NCI-H524 treated with DMSO at 0.1 percent for 48 hours (cell line): ENCODE results near the gene POLR2F.
"Not testable (repeated sequence)": the region's sequence is repeated elsewhere in the genome, so short reads cannot be mapped to it uniquely, and the experiment has no call there.

Experiments
- DNase-seq: peaks from one replicate; lab custom pipeline; 2025; lab: John Stamatoyannopoulos, UW

POLR2F gene

DNA sequence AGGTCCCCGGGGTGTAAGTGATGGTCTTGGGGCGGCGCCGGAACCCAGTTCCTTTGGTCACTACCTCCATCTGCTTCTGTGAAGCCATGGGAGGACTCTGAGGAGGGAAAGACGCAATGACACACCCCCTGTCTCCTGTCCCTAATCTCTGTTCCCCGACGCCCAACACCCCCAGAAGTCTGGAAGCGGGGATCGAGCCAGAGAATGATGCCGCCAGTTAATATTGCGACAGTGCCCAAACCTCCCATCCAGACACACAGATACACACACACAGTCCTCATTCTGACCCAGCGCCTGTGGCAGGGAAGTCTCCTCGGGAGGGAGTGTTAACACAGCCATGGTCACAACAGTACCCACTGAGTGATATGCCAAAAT is 450 bp upstream of the POLR2F start:
- no peak for DNase-seq

DNA sequence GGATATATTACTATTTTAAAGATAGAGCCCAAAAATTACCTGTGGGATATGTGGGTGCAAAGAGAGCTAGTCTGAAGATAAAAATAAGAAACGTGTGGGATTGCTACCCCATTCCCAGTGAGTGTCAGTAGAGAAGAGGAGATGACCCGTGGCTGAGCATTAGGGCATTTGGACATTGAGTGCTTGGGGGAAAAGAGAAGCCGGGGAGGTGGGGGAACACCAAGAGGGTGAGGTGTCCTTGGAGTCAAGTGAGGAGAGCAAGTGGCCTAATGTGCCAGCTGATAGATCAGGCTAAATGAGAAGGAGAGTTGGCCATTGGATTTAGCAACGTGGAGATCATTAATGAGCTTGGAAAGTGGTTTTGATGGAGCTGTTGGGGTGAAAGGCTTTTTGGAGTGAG is 1.2 kb downstream of the POLR2F start:
- DNase-seq: no peak

DNA sequence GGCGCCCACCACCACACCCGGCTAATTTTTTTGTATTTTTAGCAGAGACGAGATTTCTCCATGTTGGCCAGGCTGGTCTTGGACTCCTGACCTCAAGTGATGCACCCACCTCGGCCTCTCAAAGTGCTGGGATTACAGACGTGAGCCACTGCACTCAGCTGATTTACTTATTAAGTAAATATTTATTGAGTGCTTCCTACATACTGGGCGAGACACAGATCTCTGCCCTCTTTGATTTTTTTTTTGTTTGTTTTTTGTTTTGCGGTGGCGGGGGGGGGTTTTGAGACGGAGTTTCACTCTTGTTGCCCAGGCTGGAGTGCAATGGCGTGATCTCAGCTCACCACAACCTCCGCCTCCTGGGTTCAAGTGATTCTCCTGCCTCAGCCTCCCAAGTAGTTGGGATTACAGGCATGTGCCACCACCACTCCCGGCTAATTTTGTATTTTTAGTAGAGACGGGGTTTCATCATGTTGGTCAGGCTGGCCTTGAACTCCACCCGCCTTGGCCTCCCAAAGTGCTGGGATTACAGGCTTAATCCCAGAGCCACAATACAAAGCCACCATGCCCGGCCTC is 2.4 kb downstream of the POLR2F start:
- not testable (repeated sequence) for DNase-seq

DNA sequence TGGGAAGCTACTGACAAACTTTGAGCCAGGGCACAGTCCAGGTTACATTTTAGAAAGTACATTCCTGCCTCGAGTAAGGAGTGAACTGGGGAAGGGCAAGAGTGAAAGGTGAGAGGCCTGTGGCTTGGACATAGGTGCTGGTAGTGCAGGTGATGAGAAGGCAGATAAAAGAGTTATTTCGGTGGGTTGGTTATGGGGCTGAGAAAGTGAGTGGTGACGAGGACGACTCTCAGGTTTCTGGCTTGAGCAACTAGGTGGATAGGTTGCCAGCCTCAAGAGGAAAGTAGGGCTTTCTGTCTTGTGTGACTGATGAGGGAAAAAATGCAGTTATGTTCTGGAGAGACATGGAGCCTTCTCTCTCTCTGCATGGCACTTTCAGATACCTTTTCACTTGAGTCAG is 3.7 kb downstream of the POLR2F start:
- DNase-seq: no peak

- no peak for DNase-seq
These were observed 5.8 kb downstream of the POLR2F start for GRCh38 chr22:37959231-37959825.

DNA sequence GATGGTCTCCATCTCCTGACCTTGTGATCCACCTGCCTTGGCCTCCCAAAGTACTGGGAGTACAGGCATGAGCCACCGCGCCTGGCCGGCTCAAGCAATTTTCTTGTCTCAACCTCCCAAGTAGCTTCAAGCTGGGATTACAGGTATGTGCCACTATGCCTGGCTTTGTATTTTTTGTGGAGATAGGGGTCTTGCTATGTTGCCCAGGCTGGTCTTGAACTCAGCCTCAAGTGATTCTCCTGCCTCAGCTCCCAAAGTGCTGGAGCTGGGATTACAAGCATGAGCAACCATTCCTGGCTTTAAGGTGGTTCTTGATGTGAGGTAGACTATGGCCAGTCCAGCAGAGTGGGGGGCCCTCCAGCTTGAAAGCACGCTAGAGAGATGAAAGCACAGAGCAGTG is 7.6 kb downstream of the POLR2F start:
- no peak for DNase-seq

- DNase-seq: no peak
These were observed 12.6 kb downstream of the POLR2F start for GRCh38 chr22:37965940-37966664.

DNA sequence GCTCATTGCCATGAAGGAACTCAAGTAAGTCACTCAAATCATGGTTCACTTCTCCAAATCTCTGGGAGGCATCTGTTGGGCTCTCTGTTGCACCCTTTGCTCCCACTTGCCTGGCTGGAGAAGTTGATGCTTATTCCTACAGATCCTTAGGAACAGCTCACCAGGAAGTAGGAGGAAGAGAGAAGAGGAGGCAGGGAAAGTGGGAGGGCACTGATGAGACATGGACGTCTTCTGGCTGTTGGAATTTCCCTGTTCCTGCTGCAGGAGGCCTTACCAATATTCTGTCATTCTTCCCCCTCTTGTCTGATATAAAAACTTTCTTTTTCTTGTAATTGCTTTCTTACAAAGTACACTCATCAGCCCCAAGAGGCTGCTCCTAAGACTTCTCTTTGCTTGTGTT is 13.6 kb downstream of the POLR2F start:
- no peak for DNase-seq

DNA sequence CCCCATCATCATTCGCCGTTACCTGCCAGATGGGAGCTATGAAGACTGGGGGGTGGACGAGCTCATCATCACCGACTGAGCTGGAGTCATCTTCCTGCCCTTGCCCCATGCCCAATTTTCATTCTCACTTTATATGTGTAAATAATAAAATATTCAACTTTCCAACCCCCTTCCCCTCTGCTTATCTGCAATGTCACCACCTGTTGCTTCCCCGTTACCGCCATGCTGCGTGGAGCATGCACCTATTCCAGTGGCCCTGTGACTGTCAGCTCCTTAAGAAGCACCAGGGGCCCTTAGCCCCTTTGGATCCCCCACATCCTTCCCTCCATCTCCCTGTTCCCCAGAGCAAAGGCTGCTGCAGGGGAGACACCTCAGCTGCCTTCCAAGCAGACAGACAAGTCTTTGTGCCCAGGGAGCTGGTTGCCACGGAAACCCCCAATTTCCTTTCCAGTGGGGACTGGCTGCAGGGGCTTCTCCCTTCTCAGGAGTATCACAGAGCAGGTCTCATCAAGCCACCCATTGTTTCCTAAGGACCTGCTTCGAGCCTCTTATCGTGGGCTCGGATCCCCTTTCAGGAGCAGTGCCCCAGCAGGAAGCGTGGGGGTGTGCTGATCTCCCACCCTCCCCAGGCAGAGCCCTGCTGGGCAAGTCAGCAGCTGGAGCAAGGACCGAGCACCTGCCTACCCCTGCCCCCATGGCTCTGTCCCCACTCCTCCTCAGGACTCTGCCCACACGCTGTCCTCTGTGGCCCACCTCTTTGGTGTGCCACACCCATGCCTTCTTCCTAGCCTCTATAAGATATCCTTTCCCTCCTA is 14.3 kb downstream of the POLR2F start:
- no peak for DNase-seq

GRCh38 chr22:37968452-37969251 is 15.2 kb downstream of the POLR2F start:
- no peak for DNase-seq

DNA sequence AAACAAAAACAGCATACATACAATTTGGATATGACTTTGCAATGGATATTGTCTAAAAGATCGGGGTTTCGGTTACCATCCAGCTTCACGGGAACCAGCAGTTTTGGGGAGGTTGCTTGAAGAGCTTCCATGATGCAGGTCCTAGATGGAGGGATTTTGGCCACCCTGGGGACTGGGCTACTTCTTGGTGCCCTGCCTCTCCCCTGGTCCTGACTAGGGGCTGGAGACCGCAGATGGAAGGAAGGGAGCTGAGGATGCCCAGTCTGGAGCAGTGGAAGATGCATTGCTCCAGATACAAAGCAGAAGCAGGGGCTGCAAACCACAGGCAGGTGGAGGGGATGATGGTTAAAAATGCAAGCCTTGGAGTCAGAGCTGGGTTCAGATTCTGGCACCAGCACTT is 17.4 kb downstream of the POLR2F start:
- DNase-seq: no peak

DNA sequence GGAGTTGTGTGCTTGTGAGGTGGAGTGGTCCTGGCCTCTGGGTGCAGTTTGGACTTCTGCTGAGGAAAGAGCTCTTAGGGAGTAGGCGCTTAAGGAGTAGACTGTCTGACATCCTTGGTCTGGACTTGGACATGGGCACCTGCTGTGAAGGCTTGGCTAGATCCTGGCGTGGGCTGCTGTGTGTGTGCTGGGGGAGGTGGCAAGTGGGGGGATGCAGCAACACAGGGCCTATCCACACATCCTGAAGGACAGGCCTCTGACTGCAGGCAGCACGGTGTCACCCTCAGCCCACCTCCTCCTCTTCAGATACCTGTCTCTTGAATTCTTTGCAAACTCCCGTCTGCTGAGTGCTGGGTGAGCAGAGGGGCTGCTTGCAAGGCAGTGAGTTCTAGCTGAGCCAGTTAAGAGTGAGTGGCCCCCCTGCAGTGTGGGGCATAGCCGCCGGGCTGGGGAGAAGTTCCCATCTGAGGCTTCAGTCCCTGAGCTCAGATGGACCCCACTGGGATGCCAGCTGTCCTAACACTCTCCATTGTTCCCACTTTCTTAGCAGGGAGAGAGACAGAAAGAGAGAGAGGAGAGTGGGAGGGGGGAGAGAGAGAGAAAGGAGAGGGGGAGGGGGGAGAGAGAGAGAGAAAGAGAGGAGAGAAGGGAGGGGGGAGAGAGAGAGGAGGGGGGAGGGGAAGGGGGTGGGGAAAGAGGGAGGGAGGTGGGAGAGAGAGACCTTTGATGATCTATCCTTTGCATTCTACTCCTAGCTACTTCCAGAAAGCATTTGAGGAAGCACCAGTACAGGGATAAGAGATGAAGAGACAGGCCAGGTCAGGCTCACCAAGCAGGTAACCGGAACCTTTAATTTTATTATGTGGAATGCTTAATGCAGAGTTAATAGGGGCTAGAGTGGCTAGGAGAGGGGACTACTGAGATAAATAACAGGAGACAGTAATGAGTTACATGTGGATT is 18.3 kb downstream of the POLR2F start:
- DNase-seq: peak; percentile 22

GRCh38 chr22:37972527-37972926 is 19.0 kb downstream of the POLR2F start:
- no peak for DNase-seq

DNA sequence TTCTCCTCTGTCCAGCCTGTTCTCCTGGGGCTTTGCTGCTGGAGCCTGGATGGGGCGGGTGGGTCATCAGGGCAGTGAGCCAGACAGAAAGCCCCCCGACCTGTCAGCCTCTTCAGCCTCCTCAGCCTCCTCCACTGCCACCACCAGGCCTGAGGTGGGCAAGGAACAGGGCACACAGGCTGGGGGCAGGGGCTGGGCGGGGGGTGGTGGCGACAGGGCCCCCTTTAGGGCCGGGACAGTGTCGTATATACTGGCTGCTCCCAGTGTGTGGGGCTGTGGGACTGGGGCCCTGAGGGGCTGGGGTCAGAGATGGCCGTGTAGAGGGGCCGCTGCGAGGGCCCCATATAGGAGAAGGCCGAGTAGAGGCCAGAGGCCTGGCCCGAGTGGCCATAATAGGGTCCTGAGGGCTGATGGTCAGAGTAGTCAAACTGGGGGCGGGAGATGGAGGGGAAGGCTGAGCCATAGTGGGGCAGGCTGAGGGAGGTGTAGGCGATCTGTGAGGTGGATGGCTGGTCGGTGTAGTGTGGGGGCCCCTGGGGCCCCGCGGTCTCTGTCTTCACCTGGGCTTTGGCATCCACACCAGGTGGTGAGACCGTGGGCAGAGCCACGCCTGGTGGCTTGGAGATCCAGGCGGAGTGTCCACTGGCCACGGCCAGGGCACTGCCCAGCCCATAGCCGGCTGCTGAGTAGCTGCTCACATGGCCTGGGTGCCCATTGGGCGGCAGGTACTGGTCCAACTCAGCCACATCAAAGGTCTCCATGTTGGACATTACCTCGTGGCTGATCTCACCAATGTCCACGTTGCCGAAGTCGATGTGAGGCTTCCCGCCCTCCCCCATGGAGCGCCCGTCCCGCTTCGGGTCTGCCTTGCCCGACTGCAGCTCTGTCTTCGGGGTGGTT is 20.0 kb downstream of the POLR2F start:
- DNase-seq: no peak

GRCh38 chr22:37975153-37975552 is 21.7 kb downstream of the POLR2F start:
- no peak for DNase-seq

- DNase-seq: not testable (repeated sequence)
These were observed 22.5 kb downstream of the POLR2F start for GRCh38 chr22:37976022-37976421.

DNA sequence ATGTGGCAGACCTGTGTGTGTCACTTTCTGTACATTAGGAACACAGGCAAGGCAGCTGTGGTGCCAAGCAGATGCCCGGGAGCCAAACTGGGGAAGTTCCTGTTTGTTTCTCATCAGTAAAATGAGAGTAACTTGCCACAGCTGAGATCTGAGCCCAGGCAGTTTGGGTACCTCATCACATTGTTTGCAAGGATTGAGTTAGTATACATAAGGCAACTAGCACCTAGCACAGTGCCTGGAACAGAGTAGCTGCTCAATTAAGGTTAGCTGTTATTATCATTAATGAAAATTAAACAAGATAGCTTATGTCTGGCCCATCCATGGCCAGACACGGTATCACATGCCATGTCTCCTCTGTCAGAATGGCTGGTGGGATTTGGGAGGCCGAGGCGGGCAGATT is 23.0 kb downstream of the POLR2F start:
- no peak for DNase-seq

- no peak for DNase-seq
These were observed 26.3 kb downstream of the POLR2F start for GRCh38 chr22:37979782-37980181.

DNA sequence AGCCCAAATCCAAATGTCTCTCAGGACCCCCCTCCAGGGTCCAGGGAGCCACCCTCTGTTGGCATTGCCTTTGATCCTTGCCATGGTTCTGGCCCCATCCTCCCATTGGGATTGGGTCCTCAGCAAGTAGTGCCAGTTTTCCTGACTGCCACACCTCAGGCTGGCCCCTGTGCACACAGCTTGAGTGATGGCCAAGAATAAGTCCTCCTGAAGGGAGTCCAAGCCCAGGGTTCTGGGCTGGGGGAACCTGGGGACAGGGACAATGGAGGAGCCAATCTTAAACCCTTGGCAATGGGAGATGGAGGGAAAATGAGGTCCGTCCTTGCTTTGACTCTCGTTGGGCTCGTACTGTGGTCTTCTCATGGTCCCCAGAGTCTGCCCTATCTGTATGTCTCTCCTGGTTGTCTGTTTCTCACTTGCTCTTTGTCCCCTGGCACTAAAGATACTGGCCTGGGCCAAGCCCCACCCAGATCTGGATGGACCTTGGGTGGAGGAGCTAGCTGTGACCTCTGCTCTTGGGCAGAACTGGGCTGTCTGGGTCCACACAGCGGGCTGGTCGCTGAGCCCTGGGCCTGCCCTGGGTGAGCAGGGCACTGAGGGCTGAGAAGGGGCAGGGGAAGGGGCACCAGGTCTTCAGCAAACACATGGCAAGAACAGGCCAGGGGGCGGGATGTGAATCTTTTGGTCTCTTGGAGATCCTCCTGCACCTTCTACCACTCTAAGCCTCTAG is 27.9 kb downstream of the POLR2F start:
- no peak for DNase-seq
